GM12801 (cell line): ENCODE results near the gene GTPBP10.

ENCODE experiments used
- TF ChIP-seq, protein P1 (sequence below): IDR thresholded peaks from one replicate; pipeline ENCODE4 v1.5.1; 2011; ENCODE audit warnings: control low read depth; ENCODE audit not compliant: insufficient read length; ENCODE audit errors: extremely low read depth

The GTPBP10 gene

DNA sequence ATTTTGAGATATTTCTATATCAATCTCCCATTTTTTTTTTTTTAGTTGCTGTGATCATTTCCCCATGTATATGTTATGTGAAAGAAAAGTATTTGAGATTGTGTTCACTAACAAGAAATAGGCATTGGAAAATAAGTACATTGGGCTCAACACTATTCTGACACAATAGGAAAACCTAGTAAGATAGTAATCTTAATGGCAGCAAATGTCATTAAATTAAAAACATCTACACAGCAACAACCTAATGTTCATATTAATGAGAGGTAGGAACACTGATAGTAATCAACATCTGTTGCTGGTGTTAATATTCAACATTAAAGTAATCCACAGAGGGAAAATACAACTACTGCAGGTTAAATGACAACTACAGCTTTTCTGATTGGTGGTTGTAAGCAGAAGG is 1.5 kb upstream of the GTPBP10 start:
- TF ChIP-seq, protein P1, sequence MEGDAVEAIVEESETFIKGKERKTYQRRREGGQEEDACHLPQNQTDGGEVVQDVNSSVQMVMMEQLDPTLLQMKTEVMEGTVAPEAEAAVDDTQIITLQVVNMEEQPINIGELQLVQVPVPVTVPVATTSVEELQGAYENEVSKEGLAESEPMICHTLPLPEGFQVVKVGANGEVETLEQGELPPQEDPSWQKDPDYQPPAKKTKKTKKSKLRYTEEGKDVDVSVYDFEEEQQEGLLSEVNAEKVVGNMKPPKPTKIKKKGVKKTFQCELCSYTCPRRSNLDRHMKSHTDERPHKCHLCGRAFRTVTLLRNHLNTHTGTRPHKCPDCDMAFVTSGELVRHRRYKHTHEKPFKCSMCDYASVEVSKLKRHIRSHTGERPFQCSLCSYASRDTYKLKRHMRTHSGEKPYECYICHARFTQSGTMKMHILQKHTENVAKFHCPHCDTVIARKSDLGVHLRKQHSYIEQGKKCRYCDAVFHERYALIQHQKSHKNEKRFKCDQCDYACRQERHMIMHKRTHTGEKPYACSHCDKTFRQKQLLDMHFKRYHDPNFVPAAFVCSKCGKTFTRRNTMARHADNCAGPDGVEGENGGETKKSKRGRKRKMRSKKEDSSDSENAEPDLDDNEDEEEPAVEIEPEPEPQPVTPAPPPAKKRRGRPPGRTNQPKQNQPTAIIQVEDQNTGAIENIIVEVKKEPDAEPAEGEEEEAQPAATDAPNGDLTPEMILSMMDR: no peak

DNA sequence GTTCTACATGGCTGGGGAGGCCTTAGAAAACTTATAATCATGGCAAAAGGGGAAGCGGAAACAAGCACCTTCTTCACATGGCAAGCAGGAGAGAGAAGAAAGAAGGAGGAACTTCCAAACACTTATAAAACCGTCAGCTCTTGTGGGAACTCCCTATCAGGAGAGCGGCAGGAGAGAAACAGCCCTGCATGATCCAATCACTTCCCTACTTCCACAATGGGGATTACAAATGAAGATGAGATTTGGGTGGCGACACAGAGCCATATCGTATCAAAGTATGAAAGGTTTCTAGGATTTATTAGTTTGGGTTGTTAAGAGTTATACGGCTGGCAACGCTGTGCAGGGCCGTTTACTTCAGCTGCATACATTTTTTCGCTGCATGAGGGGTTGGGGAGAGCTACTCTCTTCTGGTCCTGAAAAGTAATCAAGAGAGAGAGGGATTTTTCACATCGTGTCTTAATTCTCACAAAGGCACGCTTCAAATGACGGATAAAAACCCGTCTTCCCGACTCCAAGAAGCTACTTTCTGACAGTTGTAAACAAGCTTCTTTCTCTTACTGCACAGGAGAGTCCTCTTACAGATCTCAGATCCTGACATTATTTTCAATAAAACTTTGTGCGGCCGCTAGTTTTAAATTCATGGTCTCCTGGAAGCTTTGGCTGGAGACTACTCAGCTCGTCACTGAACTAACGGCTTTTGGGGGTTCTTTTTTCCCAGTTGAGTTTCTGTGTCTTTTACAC is 751 bp upstream of the GTPBP10 start:
- TF ChIP-seq, protein P1: no peak

DNA sequence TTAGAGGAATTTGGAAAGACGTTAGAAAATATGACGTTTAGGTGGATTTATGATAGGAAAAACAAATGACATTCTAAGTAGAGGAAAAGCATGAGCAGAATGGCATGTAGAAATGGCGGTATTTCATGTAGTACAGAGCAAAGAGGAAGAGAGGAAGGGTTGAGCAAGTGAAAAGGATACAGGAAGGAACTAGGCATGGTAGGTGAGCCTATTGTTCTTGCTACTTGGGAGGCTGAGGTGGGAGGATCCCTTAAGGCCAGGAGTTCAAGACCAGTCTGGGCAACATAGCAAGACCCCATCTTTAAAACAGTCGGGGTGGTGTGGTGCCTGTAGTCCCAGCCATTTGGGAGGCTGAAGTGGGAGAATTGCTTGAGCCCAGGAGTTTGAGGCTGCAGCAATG is 1.2 kb downstream of the GTPBP10 start:
- TF ChIP-seq, protein P1: no peak

DNA sequence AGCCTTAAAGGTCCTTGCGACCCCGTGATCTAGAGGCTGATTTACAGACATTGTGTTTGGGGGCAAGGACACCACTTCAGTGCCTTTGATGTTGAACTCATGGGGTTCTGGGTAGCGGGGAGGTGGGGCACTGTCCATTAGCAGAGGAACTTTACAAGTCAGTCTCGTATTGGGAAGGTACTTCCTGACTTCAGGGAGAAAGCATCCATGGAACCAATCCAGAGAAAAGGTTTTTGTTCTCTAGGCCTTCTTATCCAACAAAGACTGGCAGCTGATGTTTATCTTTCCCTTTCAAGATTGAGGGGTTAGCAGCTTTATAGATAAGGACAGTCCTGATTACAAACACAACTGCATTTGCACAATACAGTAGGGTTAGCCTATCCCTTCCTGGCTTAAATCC is 2.8 kb downstream of the GTPBP10 start:
- TF ChIP-seq, protein P1: no peak

DNA sequence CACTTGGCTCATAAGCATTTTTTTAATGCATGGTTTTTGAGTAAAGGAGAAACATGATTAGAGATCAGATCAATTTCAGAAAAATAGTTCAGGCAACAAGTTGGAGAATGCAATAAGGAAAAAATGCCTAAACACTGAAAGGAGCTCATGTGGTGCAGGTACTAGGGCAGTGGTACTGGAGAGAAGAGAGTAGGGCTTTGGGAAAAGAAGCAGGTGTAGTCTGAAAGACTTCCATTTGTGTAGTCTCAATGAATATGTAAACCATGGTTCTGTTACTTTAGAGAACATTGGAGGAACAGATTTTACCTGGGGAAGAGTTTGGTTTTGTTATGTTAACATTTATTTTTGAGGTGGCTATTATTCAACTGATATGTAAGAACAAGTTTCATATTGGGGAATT is 5.5 kb downstream of the GTPBP10 start:
- TF ChIP-seq, protein P1: no peak

DNA sequence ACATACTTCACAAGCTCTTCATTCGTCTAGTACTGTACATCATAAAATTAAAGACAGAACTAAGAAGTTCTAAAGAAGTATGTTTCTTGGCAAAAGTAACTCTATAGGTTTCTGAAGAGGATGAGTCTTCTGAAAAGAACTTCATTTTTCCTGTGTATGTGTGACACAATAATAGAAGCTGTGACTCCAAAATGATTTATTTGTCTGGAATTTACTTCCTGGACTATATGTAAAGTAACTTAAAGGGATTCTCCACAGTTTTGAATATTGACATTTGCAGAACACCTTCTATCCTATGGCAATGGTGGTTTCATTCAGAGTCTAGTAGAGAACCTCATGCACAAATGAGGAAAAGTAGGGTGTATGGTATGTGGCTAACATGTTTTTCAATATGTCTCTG is 36.9 kb downstream of the GTPBP10 start:
- TF ChIP-seq, protein P1: no peak

DNA sequence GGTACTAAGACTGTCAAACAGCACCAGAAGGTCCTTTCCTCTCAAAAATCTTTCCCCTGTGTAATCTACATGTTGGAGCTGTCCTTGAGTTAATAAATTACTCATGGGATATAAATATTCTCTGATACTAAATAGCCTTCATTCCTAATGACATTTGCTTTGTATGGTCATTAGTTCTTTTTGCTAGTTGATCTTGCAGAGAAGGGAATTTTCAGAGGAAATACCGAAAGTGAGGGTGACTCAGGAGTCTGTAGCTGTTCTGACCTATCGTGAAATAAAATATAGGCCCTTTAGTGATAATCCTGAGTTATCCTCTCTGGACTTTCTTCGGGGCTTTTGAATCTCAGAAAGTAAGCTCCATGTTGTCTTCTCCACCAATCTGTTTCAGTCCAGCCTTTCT is 37.3 kb downstream of the GTPBP10 start:
- TF ChIP-seq, protein P1: no peak
